CD4-positive, alpha-beta T cell (primary cell): Measurements from ENCODE around the gene XG. TPM values are rescaled to one million over a fixed set of nuclear protein-coding genes. Genes with fewer than 3 reads are reported as not detected.

ENCODE experiments used
- ATAC-seq: fragments of 200-7000 bp; cut with Tn5 transposase; one replicate; pipeline ENCODE4 v1.10.0; 2022; ENCODE audit warnings: mild to moderate bottlenecking; ENCODE audit not compliant: poor library complexity
- CTCF ChIA-PET: fragments of 350-600 bp; sonication (Branson Sonifier 250); formaldehyde crosslinking; loops from one replicate; lab custom pipeline; 2021; ENCODE audit warnings: antibody characterized with exemption, inconsistent platforms; lab: Charles Lee
- POLR2A ChIA-PET: fragments of 350-600 bp; sonication (Branson Sonifier 250); formaldehyde crosslinking; loops from one replicate; lab custom pipeline; 2021; ENCODE audit warnings: antibody characterized with exemption, inconsistent platforms; lab: Charles Lee
- DNase-seq, 14 experiments: peaks; one replicate each; pipeline ENCODE4 v3.0.0-alpha.2; 2013 to 2020; ENCODE audit warnings: mixed read lengths in 2 of 14
- H3K27ac ChIP-seq, 2 donors: one replicate each; pipeline versions ENCODE4 v1.5.1 to v1.7.0; 2013; ENCODE audit warnings: low read length in 2 of 2, low read depth in 1 of 2, mild to moderate bottlenecking in 1 of 2
- H3K27me3 ChIP-seq, 2 experiments: 1 replicate in 1 of 2; 2 replicates in 1 of 2; pipeline versions ENCODE4 v1.6.1 to v1.7.0; 2013; ENCODE audit warnings: low read length in 2 of 2, control low read depth in 1 of 2, mild to moderate bottlenecking in 1 of 2, moderate library complexity in 1 of 2; ENCODE audit not compliant: insufficient read depth in 2 of 2, control insufficient read depth in 1 of 2
- H3K36me3 ChIP-seq: one replicate; pipeline ENCODE4 v1.6.1; 2013; ENCODE audit warnings: low read length, control low read depth; ENCODE audit not compliant: insufficient read depth
- H3K4me1 ChIP-seq: one replicate; pipeline ENCODE4 v1.6.1; 2013; ENCODE audit warnings: low read length, control low read depth; ENCODE audit not compliant: insufficient read depth
- H3K4me3 ChIP-seq: one replicate; pipeline ENCODE4 v1.5.1; 2013; ENCODE audit warnings: mild to moderate bottlenecking, low read length, moderate library complexity
- H3K9me3 ChIP-seq, 2 experiments: 1 replicate in 1 of 2; 2 replicates in 1 of 2; pipeline versions ENCODE4 v1.6.1 to v1.7.0; 2013; ENCODE audit warnings: low read length in 2 of 2, mild to moderate bottlenecking in 2 of 2, control low read depth in 1 of 2, moderate library complexity in 1 of 2; ENCODE audit not compliant: control insufficient read depth in 1 of 2, insufficient read depth in 1 of 2
- H3K27ac Mint-ChIP-seq: one replicate; pipeline ENCODE4 v1.8.0; 2020; ENCODE audit warnings: mixed read lengths
- H3K27me3 Mint-ChIP-seq: one replicate; pipeline ENCODE4 v1.8.0; 2021; ENCODE audit warnings: mixed read lengths
- H3K36me3 Mint-ChIP-seq: one replicate; pipeline ENCODE4 v1.8.0; 2021; ENCODE audit warnings: low read depth, mixed read lengths
- H3K4me1 Mint-ChIP-seq: one replicate; pipeline ENCODE4 v1.8.0; 2021; ENCODE audit warnings: low read depth, mixed read lengths
- H3K4me3 Mint-ChIP-seq: one replicate; pipeline ENCODE4 v1.8.0; 2020; ENCODE audit warnings: mild to moderate bottlenecking, mixed read lengths
- H3K9me3 Mint-ChIP-seq: one replicate; pipeline ENCODE4 v1.8.0; 2020; ENCODE audit warnings: mixed read lengths
- intact Hi-C, 2 experiments: fragments of 100-400 bp; cut with DNase I in 1 of 2; cut with micrococcal nuclease in 1 of 2; formaldehyde crosslinking; loops; one replicate each; pipeline versions ENCODE4 v1.15.1 to v1.9.0; 2023 to 2025; cut with DNase I, micrococcal nuclease
- total RNA-seq, 174 experiments: library from RNA in 2 of 174; stranded (reverse) in 2 of 174; gene quantifications; one replicate each; pipeline ENCODE4 v1.2.3 and lab custom pipeline; 2021 to 2026
- TF ChIP-seq, protein P1 (sequence below): fragments of 200-600 bp; IDR thresholded peaks from one replicate; pipeline ENCODE4 v1.8.0; 2022; ENCODE audit warnings: antibody characterized with exemption, mild to moderate bottlenecking

Gene XG
- total RNA-seq, 2 experiments from 2014 or later, result not detected

DNA sequence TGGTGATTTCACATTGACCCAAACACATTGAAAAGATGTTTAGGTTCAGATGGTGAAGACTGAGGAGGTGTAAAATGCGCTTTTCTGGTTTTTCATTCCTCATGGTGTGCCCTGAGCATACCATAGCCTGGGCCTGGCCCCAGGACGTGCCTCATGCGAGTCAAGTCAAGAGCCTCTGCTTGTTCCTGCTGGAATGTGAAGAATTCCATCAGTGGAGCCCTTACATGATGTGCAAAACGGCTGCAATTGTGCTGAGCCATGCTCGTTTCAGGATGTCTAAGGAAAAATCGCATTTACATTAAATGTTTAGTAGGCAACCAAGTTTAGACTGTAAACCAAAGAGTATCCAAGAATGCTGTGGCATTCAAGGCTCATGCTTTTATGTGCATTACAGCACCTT, 111.8 kb downstream of the XG start:
- no peak overlapping the region for H3K4me3 ChIP-seq
- intact Hi-C loops, result no loop called here
- no peaks in the 10 kb centered on the region for H3K27me3 Mint-ChIP-seq
- H3K36me3 ChIP-seq, result no peaks in the 10 kb centered on the region
- no peaks in the 10 kb centered on the region for H3K4me1 ChIP-seq
- no peak overlapping the region for H3K4me3 Mint-ChIP-seq
- TF ChIP-seq, protein P1, sequence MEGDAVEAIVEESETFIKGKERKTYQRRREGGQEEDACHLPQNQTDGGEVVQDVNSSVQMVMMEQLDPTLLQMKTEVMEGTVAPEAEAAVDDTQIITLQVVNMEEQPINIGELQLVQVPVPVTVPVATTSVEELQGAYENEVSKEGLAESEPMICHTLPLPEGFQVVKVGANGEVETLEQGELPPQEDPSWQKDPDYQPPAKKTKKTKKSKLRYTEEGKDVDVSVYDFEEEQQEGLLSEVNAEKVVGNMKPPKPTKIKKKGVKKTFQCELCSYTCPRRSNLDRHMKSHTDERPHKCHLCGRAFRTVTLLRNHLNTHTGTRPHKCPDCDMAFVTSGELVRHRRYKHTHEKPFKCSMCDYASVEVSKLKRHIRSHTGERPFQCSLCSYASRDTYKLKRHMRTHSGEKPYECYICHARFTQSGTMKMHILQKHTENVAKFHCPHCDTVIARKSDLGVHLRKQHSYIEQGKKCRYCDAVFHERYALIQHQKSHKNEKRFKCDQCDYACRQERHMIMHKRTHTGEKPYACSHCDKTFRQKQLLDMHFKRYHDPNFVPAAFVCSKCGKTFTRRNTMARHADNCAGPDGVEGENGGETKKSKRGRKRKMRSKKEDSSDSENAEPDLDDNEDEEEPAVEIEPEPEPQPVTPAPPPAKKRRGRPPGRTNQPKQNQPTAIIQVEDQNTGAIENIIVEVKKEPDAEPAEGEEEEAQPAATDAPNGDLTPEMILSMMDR, result no peak
- no peaks in the 10 kb centered on the region for H3K27me3 ChIP-seq
- H3K36me3 Mint-ChIP-seq, result no peaks in the 10 kb centered on the region
- ATAC-seq (no peak), DNase-seq (no peak)
- H3K27ac Mint-ChIP-seq, result no peak overlapping the region
- ChIA-PET CTCF (no interaction called here), POLR2A (no interaction called here)
- H3K9me3 Mint-ChIP-seq, result no peaks in the 10 kb centered on the region
- H3K27ac ChIP-seq, result no peak overlapping the region
- no peaks in the 10 kb centered on the region for H3K4me1 Mint-ChIP-seq
- no peaks in the 10 kb centered on the region for H3K9me3 ChIP-seq

Other genes with a start within 250 kb of the XG start
- gene CD99, start 60.7 kb upstream of the XG start, total RNA-seq, result 100 to 1,000 TPM; 170 to 184 TPM
- not detected for gene GYG2, start 76.9 kb downstream of the XG start, total RNA-seq
- gene ARSD, start 177.3 kb downstream of the XG start, total RNA-seq, result 1 to 10 TPM in 1 of 2 experiments, under 1 TPM in 1; 0.44 to 1.2 TPM